ENCODE measurements around the gene SPRYD7. TPM values are rescaled to one million over a fixed set of nuclear protein-coding genes. Genes with fewer than 3 reads are reported as not detected.

The SPRYD7 gene
- total and polyA plus RNA-seq, 2 of the 13 experiments (the other 11 are each of a cell fraction or from before 2014, with no cell fraction given) = 2.7 to 5.9 TPM

- no peak for TF ChIP-seq CCAR2 (optimal IDR thresholded peaks at IDR 0.05; ENCODE audit: low read depth, low read length)
- TF ChIP-seq ZNF546 (CRISPR knock-in tag; conservative IDR thresholded peaks at IDR 0.05) = no peak
- no peak for TF ChIP-seq CBX2 (IDR thresholded peaks at IDR 0.05; ENCODE audit: low read depth, low read length)
- TF ChIP-seq CBX2 (CRISPR knock-in tag; IDR thresholded peaks at IDR 0.05; ENCODE audit: low read depth) = no peak
- TF ChIP-seq RERE (CRISPR knock-in tag; IDR thresholded peaks at IDR 0.05; ENCODE audit: low read depth) = no peak
Measured at GRCh38 chr13:49878682-49879081, 57.5 kb downstream of the SPRYD7 start (continued).

- H3K4me2 ChIP-seq (ENCODE audit: low read depth, low read length) = no peak overlapping the region
- H3K27me3 ChIP-seq (ENCODE audit: control insufficient read depth in 1 of 2, insufficient read depth in 2 of 2, low read length in 2 of 2) = no peaks in the 10 kb centered on the region
- POLR2A ChIA-PET = no interaction called here
- no peaks in the 10 kb centered on the region for H3K36me3 ChIP-seq (replicated peaks in 1 of 2; ENCODE audit: control insufficient read depth in 1 of 2, insufficient read depth in 2 of 2, low read length in 2 of 2)
- FAIRE-seq (no peak), DNase-seq (ENCODE audit: low spot score) (no peak), ATAC-seq (no peak)
- H3K79me2 ChIP-seq (ENCODE audit: insufficient read depth, low read length) = no peaks in the 10 kb centered on the region
- intact Hi-C loops (cut with micrococcal nuclease; ENCODE audit: unreplicated experiment) = no loop called here
- peaks cover 58% of the 10 kb centered on the region for H3K9me3 ChIP-seq (ENCODE audit: low read length)
- in situ Hi-C loops (cut with HindIII; ENCODE audit: extremely low pct_ligation_motif_present, low pct_unique_long_range_greater_than_20kb) = no loop called here
- CTCF ChIA-PET (ENCODE audit: low intra/inter-chr PET ratio, low total read pairs) = no interaction called here
- no peak overlapping the region for H2AFZ ChIP-seq (ENCODE audit: low read length)
- H3K27ac ChIP-seq (ENCODE audit: extremely low read length, insufficient read depth, low read length) = no peak overlapping the region
- TF ChIP-seq ZNF724P (CRISPR knock-in tag; IDR thresholded peaks at IDR 0.05; ENCODE audit: borderline replicate concordance) = peak; percentile 96
- peak; percentile 95 for TF ChIP-seq ZFP36 (IDR thresholded peaks at IDR 0.05; ENCODE audit: borderline replicate concordance, low read depth, low read length, partially characterized antibody)
- TF ChIP-seq TOPORS (CRISPR knock-in tag; IDR thresholded peaks at IDR 0.05) = peak; percentile 88
- peak; percentile 96 for TF ChIP-seq ZNF280D (CRISPR knock-in tag; IDR thresholded peaks at IDR 0.05)
- no peak for TF ChIP-seq RFXAP (CRISPR knock-in tag; IDR thresholded peaks at IDR 0.05; ENCODE audit: borderline replicate concordance)
- no peak for TF ChIP-seq ETV6 (CRISPR knock-in tag; conservative IDR thresholded peaks at IDR 0.05)
- TF ChIP-seq CBX1 (IDR thresholded peaks at IDR 0.05; ENCODE audit: low read depth) = peak; percentile 53
- BruUV-seq (replicated peaks) = no TSS peak
- H3K9ac ChIP-seq (ENCODE audit: insufficient read depth, low read depth, low read length) = no peak overlapping the region
- WGBS (ENCODE audit: low lambda C conversion rate) = 81% methylated on average over 3 of the region's 3 CpGs
- H4K20me1 ChIP-seq (ENCODE audit: insufficient read depth, low read length) = no peaks in the 10 kb centered on the region
- H3K4me3 ChIP-seq (replicated peaks in 1 of 3; ENCODE audit: insufficient read depth in 1 of 3, low read depth in 2 of 3, low read length in 3 of 3) = no peak overlapping the region
- H3K4me1 ChIP-seq (ENCODE audit: insufficient read depth, low read length) = no peaks in the 10 kb centered on the region
Measured at GRCh38 chr13:49877629-49878218, 58.4 kb downstream of the SPRYD7 start.
